GM18519 (cell line): ENCODE results near the gene IMP4.
"Not testable (repeated sequence)": the region's sequence is repeated elsewhere in the genome, so short reads cannot be mapped to it uniquely, and the experiment has no call there.

Experiments
- ATAC-seq: cut with Tn5 transposase; IDR thresholded peaks from one replicate; pipeline ENCODE4 v1.9.1; 2021; ENCODE audit warnings: mild to moderate bottlenecking, moderate library complexity; ENCODE audit not compliant: unreplicated experiment, low FRiP score

IMP4 gene

DNA sequence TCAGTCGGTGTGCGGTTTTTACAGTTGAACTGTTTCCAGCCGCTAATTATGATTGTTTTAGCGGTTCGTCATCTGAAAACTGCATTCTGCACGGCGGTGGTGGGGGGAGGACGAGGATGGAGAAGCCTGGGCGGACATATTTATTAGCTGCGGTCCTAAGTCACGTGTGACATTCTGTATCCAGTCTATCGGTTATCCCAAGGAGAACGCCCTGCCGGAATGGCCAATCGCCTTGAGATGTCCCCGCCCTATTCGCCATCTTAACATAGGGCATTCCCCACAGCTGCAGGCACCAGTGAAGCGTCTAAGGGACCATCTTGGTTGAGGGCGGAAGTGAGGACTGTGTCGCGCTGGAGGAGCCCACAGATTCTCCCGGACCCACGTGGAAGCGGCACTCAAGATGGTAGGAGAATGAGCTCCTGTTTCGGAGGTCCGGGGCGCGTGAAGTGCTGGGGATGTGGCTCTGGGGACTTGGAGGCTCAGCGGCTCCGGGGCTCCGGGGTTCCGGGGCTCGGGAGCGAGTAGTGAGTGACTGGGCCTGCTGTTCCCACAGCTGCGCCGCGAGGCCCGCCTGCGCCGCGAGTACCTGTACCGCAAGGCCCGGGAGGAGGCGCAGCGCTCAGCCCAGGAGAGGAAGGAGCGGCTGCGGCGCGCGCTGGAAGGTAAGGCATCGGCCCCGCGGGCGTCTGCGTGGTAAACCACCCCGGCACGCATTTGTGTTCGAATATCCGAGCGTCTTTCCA lies at the start of gene IMP4:
IMP4 (plus strand) TSS at position 365 of the 743 bp plus-strand sequence; CDS start at position 401, 36 bp downstream.
- ATAC-seq: peak; percentile 81

DNA sequence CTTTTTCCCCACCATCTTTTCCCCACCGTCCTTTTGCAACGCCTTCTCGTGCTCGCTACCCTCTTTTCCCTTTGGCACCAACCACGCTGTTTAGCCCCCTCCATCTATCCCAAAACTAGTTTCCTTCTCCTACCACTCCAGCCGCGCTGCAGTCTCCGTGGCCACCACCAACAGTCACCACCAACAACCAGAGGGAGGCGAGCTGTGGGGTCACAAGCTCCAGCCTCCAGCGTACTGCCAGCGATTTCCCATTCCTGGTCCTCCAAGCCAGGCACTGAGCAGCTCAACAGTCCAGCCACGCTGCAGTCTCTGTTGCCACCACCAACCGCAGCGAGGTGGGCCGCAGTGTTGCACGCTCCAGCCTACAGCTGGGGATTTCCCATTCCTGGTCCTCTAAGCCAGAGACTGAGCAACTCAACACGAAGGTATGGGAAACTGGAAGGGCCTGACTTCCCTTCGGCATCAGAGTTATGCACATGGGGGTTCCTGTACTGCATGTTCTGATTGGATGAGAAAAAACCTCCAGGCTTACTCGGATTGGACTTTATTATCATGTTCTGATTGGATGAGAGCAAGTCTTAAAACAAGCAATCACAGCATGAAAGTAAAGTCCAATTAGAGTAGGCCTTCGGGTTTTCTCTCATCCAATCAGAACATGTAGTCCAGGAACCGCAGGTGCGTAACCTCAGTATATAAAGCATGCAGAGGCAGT lies 42.3 kb upstream of the IMP4 start:
- no peak for ATAC-seq

- no peak for ATAC-seq
Measured at GRCh38 chr2:130300970-130301348, 41.7 kb upstream of the IMP4 start.

GRCh38 chr2:130302164-130302886 lies 40.4 kb upstream of the IMP4 start:
- no peak for ATAC-seq

DNA sequence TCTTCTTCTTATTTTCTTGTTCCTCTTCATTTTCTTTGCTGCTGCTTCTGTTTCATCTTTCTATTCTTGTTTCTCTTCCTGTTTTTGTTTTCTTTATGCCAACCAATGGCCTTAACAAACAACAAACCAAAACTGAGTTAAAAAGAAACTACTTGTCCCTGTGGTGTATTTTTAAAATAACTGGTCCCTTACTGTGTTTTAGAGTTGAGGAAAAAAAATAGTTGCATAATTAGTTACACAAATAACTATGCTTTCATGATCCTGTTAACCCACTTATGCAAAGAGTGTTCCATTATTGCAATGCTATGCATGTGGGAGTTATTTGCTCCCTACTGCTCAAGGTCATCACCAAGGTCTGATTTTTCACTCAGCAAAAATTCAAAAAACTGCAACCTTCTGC lies 39.5 kb upstream of the IMP4 start:
- ATAC-seq: peak; percentile 68

- ATAC-seq: no peak
Measured at GRCh38 chr2:130304726-130305125, 38.0 kb upstream of the IMP4 start.

GRCh38 chr2:130307850-130308249 lies 34.8 kb upstream of the IMP4 start:
- ATAC-seq: no peak

DNA sequence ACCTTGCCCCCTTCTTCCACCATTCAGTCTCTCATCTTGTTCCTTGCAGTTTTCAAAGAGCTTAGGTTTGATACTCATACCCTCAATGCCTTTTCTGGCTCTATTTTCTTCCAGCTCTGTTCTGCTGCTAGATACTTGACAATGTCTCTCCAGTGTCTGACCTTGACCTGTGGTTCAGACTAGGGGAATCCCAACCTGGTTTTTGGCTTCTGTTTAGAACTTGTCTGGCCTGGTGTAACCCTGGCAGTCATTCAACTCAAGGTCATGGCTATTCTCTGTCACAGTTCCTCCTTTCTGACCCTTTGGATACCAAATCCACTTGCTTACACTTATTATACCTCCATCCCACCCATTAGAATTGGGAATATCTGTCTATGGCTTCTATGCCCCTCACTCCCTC lies 31.8 kb upstream of the IMP4 start:
- no peak for ATAC-seq

GRCh38 chr2:130313812-130314334 lies 28.8 kb upstream of the IMP4 start:
- ATAC-seq: no peak

DNA sequence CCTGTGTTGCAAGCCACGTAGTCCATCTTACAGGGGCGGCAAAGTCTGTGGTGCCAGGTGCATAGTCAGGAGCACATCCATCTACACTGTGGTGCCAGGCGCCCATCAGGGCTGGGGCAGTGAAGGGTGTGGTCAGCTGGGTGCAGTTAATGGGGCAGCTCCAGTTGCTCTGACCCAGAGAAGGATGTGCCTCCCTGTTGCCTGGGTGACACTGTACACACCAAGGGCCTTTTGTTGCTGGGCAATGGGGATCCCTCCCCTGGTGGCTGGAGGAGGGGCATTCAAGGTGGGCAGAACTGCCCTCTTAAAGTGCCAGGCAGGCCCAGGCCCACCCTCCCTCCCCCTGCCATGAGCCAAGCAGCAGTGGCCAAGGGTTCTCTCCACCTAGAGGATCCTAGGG lies 28.3 kb upstream of the IMP4 start:
- ATAC-seq: no peak

DNA sequence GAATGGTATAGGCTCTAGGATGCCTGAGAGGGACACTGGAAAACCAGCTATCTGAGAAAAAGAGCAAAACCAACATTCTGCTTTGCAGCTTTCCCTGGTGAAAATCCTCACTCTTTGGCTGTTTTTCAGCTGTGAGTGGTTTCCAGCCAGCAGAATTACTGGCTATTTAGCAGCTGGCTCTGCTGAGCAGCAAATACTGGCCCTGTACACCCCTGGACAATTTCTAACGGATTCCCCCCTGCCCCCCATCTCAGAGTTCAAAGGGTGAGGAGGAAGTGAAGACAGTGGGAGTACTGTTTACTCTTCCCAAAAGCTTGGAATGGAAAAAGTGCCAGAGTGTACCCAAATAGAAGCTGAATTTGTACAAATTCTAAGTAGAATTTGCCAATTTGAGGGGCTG lies 26.1 kb upstream of the IMP4 start:
- no peak for ATAC-seq

DNA sequence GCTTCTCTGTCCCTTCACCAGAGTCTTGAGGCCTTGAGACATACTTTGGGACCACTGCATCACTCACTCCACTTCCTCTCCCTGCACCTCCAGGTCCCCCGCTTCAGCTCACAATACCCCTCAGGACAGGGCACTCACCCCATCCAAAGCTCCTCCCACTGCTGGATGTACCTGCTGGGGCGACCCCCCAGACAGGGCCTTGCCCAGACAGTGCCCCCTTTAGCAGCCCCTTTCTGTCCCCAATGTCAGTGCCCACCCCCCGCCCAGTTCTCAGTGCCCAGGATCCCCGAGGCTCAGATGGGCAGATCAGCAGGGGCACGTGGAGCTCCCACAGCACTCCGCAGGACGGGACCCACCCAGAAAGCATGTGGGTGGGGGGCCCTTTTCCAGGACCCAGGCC lies 23.8 kb upstream of the IMP4 start:
- ATAC-seq: no peak

GRCh38 chr2:130319536-130319935 lies 23.2 kb upstream of the IMP4 start:
- ATAC-seq: no peak

DNA sequence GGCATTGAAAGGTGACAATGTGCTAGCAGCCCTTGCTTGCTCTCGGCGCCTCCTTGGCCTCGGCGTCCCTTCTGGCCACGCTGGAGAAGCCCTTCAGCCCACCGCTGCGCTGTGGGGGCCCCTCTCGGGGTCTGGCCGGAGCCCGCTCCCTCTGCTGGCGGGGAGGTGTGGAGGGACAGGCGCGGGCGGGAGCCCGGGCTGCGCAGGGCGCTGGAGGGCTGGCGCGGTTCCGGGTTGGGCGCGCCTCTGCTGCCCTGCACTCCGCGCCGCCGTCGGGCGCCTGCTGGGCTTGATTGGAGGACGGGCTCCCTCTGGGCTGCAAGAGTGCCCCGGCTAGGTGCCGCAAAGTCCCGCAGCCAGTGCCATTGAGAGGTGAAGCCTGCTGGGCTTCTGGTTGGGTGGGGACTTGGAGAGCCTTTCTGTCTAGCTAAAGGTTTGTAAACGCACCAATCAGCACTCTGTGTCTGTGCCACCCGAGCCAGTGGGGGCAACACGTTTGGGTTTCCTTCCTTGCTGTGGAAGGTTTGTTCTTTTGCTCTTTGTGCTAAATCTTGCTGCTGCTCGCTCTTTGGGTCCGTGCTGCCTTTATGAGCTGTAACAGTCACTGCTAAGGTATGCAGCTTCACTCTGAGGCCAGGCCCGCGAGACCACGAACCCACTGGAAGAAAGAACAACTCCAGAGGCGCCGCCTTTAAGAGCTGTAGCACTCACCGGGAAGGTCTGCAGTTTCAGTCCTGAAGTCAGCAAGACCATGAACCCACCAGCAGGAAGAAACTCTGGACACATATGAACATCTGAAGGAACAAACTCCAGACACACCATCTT lies 14.8 kb upstream of the IMP4 start:
- ATAC-seq: no peak

- ATAC-seq: no peak
Measured at GRCh38 chr2:130328710-130329109, 14.0 kb upstream of the IMP4 start.

GRCh38 chr2:130332271-130333073 lies 10.2 kb upstream of the IMP4 start:
- ATAC-seq: no peak

DNA sequence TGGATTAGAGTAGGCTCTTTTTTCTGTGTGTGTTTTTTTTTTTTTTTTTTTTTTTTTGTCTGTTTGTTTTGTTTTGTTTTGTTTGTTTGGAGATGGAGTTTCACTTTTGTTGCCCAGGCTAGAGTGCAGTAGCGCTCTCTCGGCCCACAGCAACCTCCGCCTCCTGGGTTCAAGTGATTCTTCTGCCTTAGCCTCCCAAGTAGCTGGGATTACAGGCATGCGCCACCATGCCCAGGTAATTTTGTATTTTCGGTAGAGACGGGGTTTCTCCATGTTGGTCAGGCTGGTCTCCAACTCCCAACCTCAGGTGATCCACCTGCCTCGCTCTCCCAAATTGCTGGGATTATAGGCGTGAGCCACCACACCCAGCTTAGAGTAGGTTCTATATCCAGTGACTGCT lies 9.4 kb upstream of the IMP4 start:
- ATAC-seq: not testable (repeated sequence)

DNA sequence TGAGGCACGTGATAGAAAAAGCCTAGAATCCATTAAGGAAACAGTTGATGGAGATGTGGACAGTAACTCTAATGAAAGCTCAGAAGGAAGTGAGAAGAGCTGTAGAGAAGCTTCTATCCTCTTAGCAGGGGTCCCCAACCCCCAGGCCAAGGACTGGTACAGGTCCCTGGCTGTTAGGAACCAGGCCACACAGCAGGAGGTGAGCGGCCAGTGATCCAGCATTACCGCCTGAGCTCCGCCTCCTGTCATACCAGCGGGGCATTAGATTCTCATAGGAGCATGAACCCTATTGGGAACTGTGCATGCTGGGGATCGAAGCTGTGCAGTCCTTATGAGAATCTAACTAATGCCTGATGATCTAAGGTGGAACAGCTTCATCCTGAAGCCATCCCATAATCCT lies 8.7 kb upstream of the IMP4 start:
- ATAC-seq: no peak

GRCh38 chr2:130335226-130335625 lies 7.5 kb upstream of the IMP4 start:
- no peak for ATAC-seq
